HG03439 (cell line): ENCODE measurements around the gene SMC2.

Experiments
- ATAC-seq: cut with Tn5 transposase; IDR thresholded peaks from one replicate; pipeline ENCODE4 v1.9.1; 2021; ENCODE audit warnings: mild to moderate bottlenecking, moderate library complexity; ENCODE audit not compliant: unreplicated experiment

Gene SMC2

GRCh38 chr9:104104360-104104759 lies 10.3 kb downstream of the SMC2 start:
- ATAC-seq, result no peak

GRCh38 chr9:104107799-104108198 lies 13.7 kb downstream of the SMC2 start:
- no peak for ATAC-seq

GRCh38 chr9:104108315-104108714 lies 14.2 kb downstream of the SMC2 start:
- ATAC-seq, result no peak

DNA sequence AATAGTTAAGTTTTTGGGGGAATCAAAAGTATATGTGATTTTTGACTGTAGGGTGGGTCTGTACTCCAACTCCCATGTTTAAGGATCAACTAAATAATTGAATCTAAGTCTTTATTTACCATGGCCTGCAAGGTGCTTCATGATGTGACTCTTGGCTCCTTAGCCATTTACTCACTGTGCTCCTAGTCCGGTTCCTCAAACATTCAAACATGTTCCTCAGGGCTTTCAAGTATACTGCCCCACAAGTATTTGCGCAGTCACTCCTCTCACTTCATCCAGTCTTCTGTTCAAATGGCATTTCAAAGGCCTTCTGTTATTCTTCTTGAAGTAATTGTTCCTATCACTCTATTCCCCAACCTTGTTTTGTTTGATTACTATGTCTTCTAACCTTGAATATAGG lies 16.4 kb downstream of the SMC2 start:
- ATAC-seq, result no peak

GRCh38 chr9:104118916-104119315 lies 24.8 kb downstream of the SMC2 start:
- ATAC-seq, result no peak

- no peak for ATAC-seq
These were observed 26.9 kb downstream of the SMC2 start for GRCh38 chr9:104121022-104121421.

DNA sequence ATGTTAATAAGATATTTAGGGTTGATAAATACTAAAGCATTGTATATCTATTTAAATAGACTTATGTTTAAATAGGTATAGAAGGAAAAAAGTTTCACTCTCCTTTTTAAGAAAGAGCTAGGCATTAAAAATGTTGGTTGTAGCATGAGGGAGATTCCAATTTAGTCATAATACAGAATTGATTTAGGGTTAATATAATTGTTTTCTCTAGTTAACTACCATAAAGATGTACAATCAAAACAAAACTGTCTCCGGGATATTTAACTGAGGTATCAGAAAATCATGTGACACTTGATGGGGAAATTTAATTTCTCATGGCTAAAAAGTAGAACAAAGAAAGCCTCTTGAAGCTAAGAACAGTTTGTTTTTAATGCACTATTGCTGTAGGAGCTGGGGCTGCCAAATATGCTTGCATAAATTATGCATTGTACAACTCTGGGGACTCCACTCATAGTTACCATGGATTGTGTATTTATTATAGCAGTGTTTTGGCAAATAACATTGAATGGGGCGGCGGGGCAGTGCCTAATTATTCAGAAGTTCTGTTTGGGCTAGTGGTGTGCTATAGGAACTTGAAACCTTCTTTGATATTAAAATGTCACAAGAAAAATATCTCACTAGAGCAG lies 44.2 kb downstream of the SMC2 start:
- ATAC-seq, result no peak

GRCh38 chr9:104142799-104143549 lies 48.9 kb downstream of the SMC2 start:
- ATAC-seq, result no peak

DNA sequence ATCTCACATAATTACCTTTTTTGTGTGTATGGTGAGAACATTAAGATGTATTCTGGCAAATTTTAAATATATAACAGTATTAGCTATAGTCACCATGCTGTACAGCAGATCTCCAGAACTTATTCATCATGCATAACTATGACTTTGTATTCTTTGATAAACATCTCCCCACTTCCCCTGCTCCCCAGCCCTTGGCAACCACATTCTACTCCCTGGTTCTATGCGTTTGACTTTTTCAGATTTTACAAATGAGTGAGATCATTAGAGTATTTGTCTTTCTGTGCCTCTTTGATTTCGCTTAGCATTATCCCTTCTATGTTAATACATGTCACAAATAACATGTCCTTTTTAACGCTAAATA lies 49.4 kb downstream of the SMC2 start:
- no peak for ATAC-seq

DNA sequence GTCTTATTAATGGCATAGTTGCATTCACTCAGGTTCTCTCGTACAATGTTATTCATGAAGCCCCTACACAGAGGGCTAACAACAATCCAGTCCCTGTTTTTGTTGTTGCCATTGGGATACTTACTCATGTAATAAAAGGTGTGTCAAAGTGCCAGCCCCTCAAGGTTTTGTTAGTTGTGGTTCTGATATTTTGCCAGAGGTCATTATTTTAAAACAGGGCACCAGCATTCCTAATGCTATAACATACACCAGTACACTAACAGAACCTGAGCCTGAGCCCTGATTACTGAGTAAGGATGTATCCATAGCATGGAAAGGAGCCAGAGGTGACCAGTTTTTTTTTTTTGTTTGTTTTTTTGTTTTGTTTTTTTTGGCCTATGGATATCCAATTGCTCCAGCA lies 50.2 kb downstream of the SMC2 start:
- no peak for ATAC-seq

GRCh38 chr9:104173067-104173466 lies 79.0 kb downstream of the SMC2 start:
- ATAC-seq, result no peak

- ATAC-seq, result no peak
These were observed 83.0 kb downstream of the SMC2 start for GRCh38 chr9:104177003-104177611.

DNA sequence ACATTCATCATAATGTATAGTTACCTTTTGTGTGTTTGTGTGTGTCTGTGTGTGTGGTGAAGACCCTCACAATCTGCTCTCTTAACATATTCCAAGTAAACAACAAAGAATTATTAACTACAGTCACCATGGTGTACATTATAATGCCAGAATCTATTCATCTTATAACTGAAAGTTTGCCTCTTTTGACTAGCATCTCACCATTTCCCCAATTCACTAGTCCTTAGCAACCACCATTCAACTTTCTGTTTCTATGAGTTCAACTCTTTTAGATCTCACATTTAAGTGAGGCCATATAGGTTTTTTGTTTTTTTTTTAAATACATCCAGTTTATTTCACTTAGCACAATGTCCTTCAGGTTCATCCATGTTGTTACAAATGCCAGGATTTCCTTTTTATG lies 83.6 kb downstream of the SMC2 start:
- no peak for ATAC-seq
